Mammary microvascular endothelial cell (primary cell): Measurements from ENCODE around the gene AKAP3. TPM values are rescaled to one million over a fixed set of nuclear protein-coding genes. Genes with fewer than 3 reads are reported as not detected.

Experiments used
- total RNA-seq: library from RNA; depleted of rRNA; stranded (reverse); fragments of >200 nt; gene quantifications from 2 replicates; pipeline ENCODE4 v1.2.3, GENCODE V29; 2015

Gene AKAP3
- 1.3 and 1.6 TPM in 2 replicates for total RNA-seq

GRCh38 chr12:4648501-4649357, at the start of gene AKAP3, which contains the start of gene NDUFA9:
Gene AKAP3 (minus strand): TSS chr12:4649051. CDS start chr12:4638196, 10,855 bp downstream.
Gene NDUFA9 (plus strand): TSS chr12:4649114. CDS start chr12:4649127, 13 bp downstream.

Other genes with a start within 250 kb of the AKAP3 start
- gene FGF6, start 203.2 kb downstream of the AKAP3 start, total RNA-seq: not detected in 2 replicates
- gene RAD51AP1, start 110.2 kb downstream of the AKAP3 start, total RNA-seq: 27.8 and 28.1 TPM in 2 replicates
- 24.2 and 30.4 TPM in 2 replicates for gene DYRK4, start 86.8 kb downstream of the AKAP3 start, total RNA-seq
- 93.7 and 104 TPM in 2 replicates for gene NDUFA9, start 63 bp upstream of the AKAP3 start, total RNA-seq
- not detected in 2 replicates for gene GALNT8, start 71.3 kb upstream of the AKAP3 start, total RNA-seq